Measurements from ENCODE around the gene LINC00632. TPM values are rescaled to one million over a fixed set of nuclear protein-coding genes. Genes with fewer than 3 reads are reported as not detected.
"Not testable (repeated sequence)": the region's sequence is repeated elsewhere in the genome, so short reads cannot be mapped to it uniquely, and the experiment has no call there.

The LINC00632 gene
- 10 to 100 TPM in 1 of 2 experiments, 1 to 10 TPM in 1; 8.0 to 14.3 TPM for total RNA-seq

GRCh38 chrX:140709421-140709846 lies at the start of gene LINC00632:
Gene LINC00632, plus strand, starts transcription at chrX:140709759.
- no peaks in the 10 kb centered on the region for H3K36me3 Mint-ChIP-seq (ENCODE audit: low read depth)
- CTCF ChIA-PET, result interaction anchor here (0.6 to 1.1 kb wide), 2 partner anchors 10 to 846 kb away, joined by 4 read pairs; no protein-coding TSS in a partner anchor
- H3K9me3 Mint-ChIP-seq, result no peaks in the 10 kb centered on the region
- no peak for DNase-seq
- no peaks in the 10 kb centered on the region for H3K4me1 Mint-ChIP-seq
- no peak within 1 kb of the TSS for H3K4me3 Mint-ChIP-seq
- no peak within 1 kb of the TSS for H3K27ac Mint-ChIP-seq
- POLR2A ChIA-PET, result no interaction called here
- H3K27me3 Mint-ChIP-seq, result peaks cover 2% of the 10 kb centered on the region

- no peaks in the 10 kb centered on the region for H3K4me1 Mint-ChIP-seq
- no peak overlapping the region for H3K27ac Mint-ChIP-seq
- H3K27me3 Mint-ChIP-seq, result no peaks in the 10 kb centered on the region
- CTCF ChIA-PET, result no interaction called here
- H3K36me3 Mint-ChIP-seq (ENCODE audit: low read depth), result no peaks in the 10 kb centered on the region
- POLR2A ChIA-PET, result no interaction called here
- no peaks in the 10 kb centered on the region for H3K9me3 Mint-ChIP-seq
- no peak overlapping the region for H3K4me3 Mint-ChIP-seq
- no peak for DNase-seq
Measured at GRCh38 chrX:140661643-140662042, 47.9 kb upstream of the LINC00632 start.

GRCh38 chrX:140664939-140665338 lies 44.6 kb upstream of the LINC00632 start:
- Mint-ChIP-seq H3K27me3 (no peaks in the 10 kb centered on the region), H3K4me1 (no peaks in the 10 kb centered on the region), H3K4me3 (no peak overlapping the region), H3K27ac (no peak overlapping the region), H3K9me3 (no peaks in the 10 kb centered on the region), H3K36me3 (ENCODE audit: low read depth) (no peaks in the 10 kb centered on the region)
- DNase-seq, result no peak
- ChIA-PET POLR2A (no interaction called here), CTCF (no interaction called here)

- no peak for DNase-seq
- ChIA-PET POLR2A (no interaction called here), CTCF (no interaction called here)
- no peaks in the 10 kb centered on the region for H3K27me3 Mint-ChIP-seq
- no peaks in the 10 kb centered on the region for H3K9me3 Mint-ChIP-seq
- no peak overlapping the region for H3K4me3 Mint-ChIP-seq
- no peak overlapping the region for H3K27ac Mint-ChIP-seq
- H3K4me1 Mint-ChIP-seq, result no peaks in the 10 kb centered on the region
- no peaks in the 10 kb centered on the region for H3K36me3 Mint-ChIP-seq (ENCODE audit: low read depth)
Measured at GRCh38 chrX:140672840-140673731, 36.5 kb upstream of the LINC00632 start.

- Mint-ChIP-seq H3K4me1 (no peaks in the 10 kb centered on the region), H3K9me3 (no peaks in the 10 kb centered on the region)
- CTCF ChIA-PET, result no interaction called here
Measured at GRCh38 chrX:140687706-140688105, 21.9 kb upstream of the LINC00632 start.

GRCh38 chrX:140691596-140691995 lies 18.0 kb upstream of the LINC00632 start:
- H3K27ac Mint-ChIP-seq; H3K27me3 Mint-ChIP-seq; H3K9me3 Mint-ChIP-seq; CTCF ChIA-PET; POLR2A ChIA-PET; H3K4me1 Mint-ChIP-seq; DNase-seq; H3K4me3 Mint-ChIP-seq; H3K36me3 Mint-ChIP-seq (ENCODE audit: low read depth): not testable (repeated sequence)

More at GRCh38 chrX:140687706-140688105, 21.9 kb upstream of the LINC00632 start:
- Mint-ChIP-seq H3K36me3 (ENCODE audit: low read depth) (no peaks in the 10 kb centered on the region), H3K27me3 (no peaks in the 10 kb centered on the region), H3K27ac (no peak overlapping the region), H3K4me3 (no peak overlapping the region)
- DNase-seq, result no peak
- POLR2A ChIA-PET, result no interaction called here

GRCh38 chrX:140697618-140698017 lies 11.9 kb upstream of the LINC00632 start:
- Mint-ChIP-seq H3K36me3 (ENCODE audit: low read depth) (no peaks in the 10 kb centered on the region), H3K4me1 (no peaks in the 10 kb centered on the region), H3K4me3 (no peak overlapping the region), H3K27me3 (no peaks in the 10 kb centered on the region), H3K9me3 (no peaks in the 10 kb centered on the region), H3K27ac (no peak overlapping the region)
- ChIA-PET CTCF (no interaction called here), POLR2A (no interaction called here)
- no peak for DNase-seq

GRCh38 chrX:140701480-140701879 lies 8.1 kb upstream of the LINC00632 start:
- no peaks in the 10 kb centered on the region for H3K36me3 Mint-ChIP-seq (ENCODE audit: low read depth)
- no peaks in the 10 kb centered on the region for H3K4me1 Mint-ChIP-seq
- ChIA-PET POLR2A (no interaction called here), CTCF (no interaction called here)
- DNase-seq, result no peak
- no peaks in the 10 kb centered on the region for H3K27me3 Mint-ChIP-seq
- H3K4me3 Mint-ChIP-seq, result no peak overlapping the region
- H3K9me3 Mint-ChIP-seq, result no peaks in the 10 kb centered on the region
- no peak overlapping the region for H3K27ac Mint-ChIP-seq

- CTCF ChIA-PET, result no interaction called here
- Mint-ChIP-seq H3K36me3 (ENCODE audit: low read depth) (no peaks in the 10 kb centered on the region), H3K4me3 (no peak overlapping the region), H3K9me3 (no peaks in the 10 kb centered on the region), H3K27ac (no peak overlapping the region), H3K27me3 (peaks cover 2% of the 10 kb centered on the region), H3K4me1 (no peaks in the 10 kb centered on the region)
- no peak for DNase-seq
- POLR2A ChIA-PET, result no interaction called here
Measured at GRCh38 chrX:140710710-140711109, 1.2 kb downstream of the LINC00632 start.

- POLR2A ChIA-PET, result no interaction called here
- H3K9me3 Mint-ChIP-seq, result no peaks in the 10 kb centered on the region
- no peaks in the 10 kb centered on the region for H3K4me1 Mint-ChIP-seq
- no peak overlapping the region for H3K4me3 Mint-ChIP-seq
- no peak overlapping the region for H3K27ac Mint-ChIP-seq
- CTCF ChIA-PET, result no interaction called here
- H3K27me3 Mint-ChIP-seq, result peaks cover 2% of the 10 kb centered on the region
- DNase-seq, result no peak
- H3K36me3 Mint-ChIP-seq (ENCODE audit: low read depth), result no peaks in the 10 kb centered on the region
Measured at GRCh38 chrX:140711894-140712293, 2.3 kb downstream of the LINC00632 start.

GRCh38 chrX:140712413-140713173 lies 3.0 kb downstream of the LINC00632 start:
- ChIA-PET CTCF (no interaction called here), POLR2A (interaction anchor here (0.5 kb wide), 1 partner anchor 59 kb away, joined by 4 read pairs; no protein-coding TSS in a partner anchor)
- H3K4me3 Mint-ChIP-seq, result peak overlapping the region; percentile 26
- no peaks in the 10 kb centered on the region for H3K36me3 Mint-ChIP-seq (ENCODE audit: low read depth)
- H3K27me3 Mint-ChIP-seq, result peaks cover 2% of the 10 kb centered on the region
- H3K4me1 Mint-ChIP-seq, result no peaks in the 10 kb centered on the region
- no peaks in the 10 kb centered on the region for H3K9me3 Mint-ChIP-seq
- DNase-seq, result peak; percentile 29
- H3K27ac Mint-ChIP-seq, result no peak overlapping the region

GRCh38 chrX:140713174-140713539 lies 3.6 kb downstream of the LINC00632 start:
- Mint-ChIP-seq H3K4me1 (no peaks in the 10 kb centered on the region), H3K4me3 (no peak overlapping the region), H3K36me3 (ENCODE audit: low read depth) (no peaks in the 10 kb centered on the region), H3K27ac (no peak overlapping the region), H3K27me3 (peaks cover 2% of the 10 kb centered on the region), H3K9me3 (no peaks in the 10 kb centered on the region)
- peak; percentile 5 for DNase-seq
- ChIA-PET CTCF (no interaction called here), POLR2A (interaction anchor here (0.5 kb wide), 1 partner anchor 60 kb away, joined by 4 read pairs; no protein-coding TSS in a partner anchor)

- POLR2A ChIA-PET, result no interaction called here
- Mint-ChIP-seq H3K9me3 (peaks cover 3% of the 10 kb centered on the region), H3K27ac (no peak overlapping the region), H3K4me1 (no peaks in the 10 kb centered on the region), H3K36me3 (ENCODE audit: low read depth) (no peaks in the 10 kb centered on the region), H3K4me3 (no peak overlapping the region), H3K27me3 (peaks cover 2% of the 10 kb centered on the region)
- CTCF ChIA-PET, result no interaction called here
- DNase-seq, result no peak
Measured at GRCh38 chrX:140715787-140716186, 6.2 kb downstream of the LINC00632 start.
